ENCODE results near the gene SETDB2. TPM values are rescaled to one million over a fixed set of nuclear protein-coding genes. Genes with fewer than 3 reads are reported as not detected.

SETDB2 gene
- total RNA-seq, 6 experiments from 2014 or later = 4.4 to 7.4 (median 6.5) TPM

GRCh38 chr13:49441312-49441711, 2.8 kb upstream of the SETDB2 start:
- Mint-ChIP-seq H3K9me3 (no peaks in the 10 kb centered on the region), H3K36me3 (ENCODE audit: low read depth) (peaks cover 12% of the 10 kb centered on the region; the same call in 1 of the 2 replicates)

GRCh38 chr13:49441846-49442245, 2.2 kb upstream of the SETDB2 start:
- H3K36me3 Mint-ChIP-seq (ENCODE audit: low read depth) = peaks cover 12% of the 10 kb centered on the region; the same call in 1 of the 2 replicates
- peaks cover 7% of the 10 kb centered on the region for H3K27me3 Mint-ChIP-seq (ENCODE audit: insufficient read depth)
- H3K9me3 Mint-ChIP-seq = no peaks in the 10 kb centered on the region
- H3K4me1 Mint-ChIP-seq (ENCODE audit: low read depth) = peaks cover 60% of the 10 kb centered on the region
- TF ChIP-seq, protein P1, sequence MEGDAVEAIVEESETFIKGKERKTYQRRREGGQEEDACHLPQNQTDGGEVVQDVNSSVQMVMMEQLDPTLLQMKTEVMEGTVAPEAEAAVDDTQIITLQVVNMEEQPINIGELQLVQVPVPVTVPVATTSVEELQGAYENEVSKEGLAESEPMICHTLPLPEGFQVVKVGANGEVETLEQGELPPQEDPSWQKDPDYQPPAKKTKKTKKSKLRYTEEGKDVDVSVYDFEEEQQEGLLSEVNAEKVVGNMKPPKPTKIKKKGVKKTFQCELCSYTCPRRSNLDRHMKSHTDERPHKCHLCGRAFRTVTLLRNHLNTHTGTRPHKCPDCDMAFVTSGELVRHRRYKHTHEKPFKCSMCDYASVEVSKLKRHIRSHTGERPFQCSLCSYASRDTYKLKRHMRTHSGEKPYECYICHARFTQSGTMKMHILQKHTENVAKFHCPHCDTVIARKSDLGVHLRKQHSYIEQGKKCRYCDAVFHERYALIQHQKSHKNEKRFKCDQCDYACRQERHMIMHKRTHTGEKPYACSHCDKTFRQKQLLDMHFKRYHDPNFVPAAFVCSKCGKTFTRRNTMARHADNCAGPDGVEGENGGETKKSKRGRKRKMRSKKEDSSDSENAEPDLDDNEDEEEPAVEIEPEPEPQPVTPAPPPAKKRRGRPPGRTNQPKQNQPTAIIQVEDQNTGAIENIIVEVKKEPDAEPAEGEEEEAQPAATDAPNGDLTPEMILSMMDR (IDR thresholded peaks at IDR 0.05) = no peak
- peak; percentile 67 for DNase-seq
- H3K27ac Mint-ChIP-seq = peak overlapping the region; percentile 46; the same call in 1 of the 2 replicates
- H3K4me3 Mint-ChIP-seq = peak overlapping the region; percentile 98

More at GRCh38 chr13:49441312-49441711, 2.8 kb upstream of the SETDB2 start:
- Mint-ChIP-seq H3K4me1 (ENCODE audit: low read depth) (peaks cover 60% of the 10 kb centered on the region), H3K27me3 (ENCODE audit: insufficient read depth) (peaks cover 7% of the 10 kb centered on the region), H3K4me3 (no peak overlapping the region), H3K27ac (no peak overlapping the region)
- DNase-seq = no peak
- TF ChIP-seq, protein P1 (IDR thresholded peaks at IDR 0.05) = no peak

DNA sequence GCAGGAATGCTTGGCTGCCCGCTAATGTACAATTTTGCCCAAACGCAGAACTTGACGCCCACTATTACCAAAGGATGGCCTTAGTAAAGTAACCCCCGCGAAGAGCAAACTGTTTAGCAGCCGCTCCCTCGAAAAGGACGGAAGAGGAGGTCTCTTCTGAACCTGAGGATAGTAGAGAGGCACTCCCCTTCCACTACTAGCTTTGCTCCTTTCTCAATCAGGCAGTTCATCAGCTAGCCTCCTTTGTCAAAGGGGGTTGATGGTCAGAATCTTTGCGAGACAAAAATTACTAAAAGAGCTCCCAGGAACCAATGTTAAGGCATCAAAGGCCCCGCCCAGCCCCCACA, 744 bp upstream of the SETDB2 start:
- peaks cover 7% of the 10 kb centered on the region for H3K27me3 Mint-ChIP-seq (ENCODE audit: insufficient read depth)
- TF ChIP-seq, protein P1 (IDR thresholded peaks at IDR 0.05) = no peak
- peak overlapping the region; percentile 98 for H3K4me3 Mint-ChIP-seq
- no peak for DNase-seq
- H3K36me3 Mint-ChIP-seq (ENCODE audit: low read depth) = peaks cover 12% of the 10 kb centered on the region; the same call in 1 of the 2 replicates
- H3K4me1 Mint-ChIP-seq (ENCODE audit: low read depth) = peaks cover 74% of the 10 kb centered on the region
- peak overlapping the region; percentile 99 for H3K27ac Mint-ChIP-seq
- no peaks in the 10 kb centered on the region for H3K9me3 Mint-ChIP-seq

- TF ChIP-seq, protein P1 (IDR thresholded peaks at IDR 0.05) = no peak
- peak overlapping the region; percentile 98 for H3K4me3 Mint-ChIP-seq
- no peaks in the 10 kb centered on the region for H3K9me3 Mint-ChIP-seq
- peak overlapping the region; percentile 99 for H3K27ac Mint-ChIP-seq
- peak; percentile 51 for DNase-seq
- peaks cover 7% of the 10 kb centered on the region for H3K27me3 Mint-ChIP-seq (ENCODE audit: insufficient read depth)
- H3K4me1 Mint-ChIP-seq (ENCODE audit: low read depth) = peaks cover 85% of the 10 kb centered on the region
- peaks cover 19% of the 10 kb centered on the region; the same call in 1 of the 2 replicates for H3K36me3 Mint-ChIP-seq (ENCODE audit: low read depth)
Measured at GRCh38 chr13:49444524-49445395, 686 bp downstream of the SETDB2 start.

GRCh38 chr13:49446473-49446872, 2.4 kb downstream of the SETDB2 start:
- peak overlapping the region; percentile 46 for H3K27ac Mint-ChIP-seq
- H3K4me1 Mint-ChIP-seq (ENCODE audit: low read depth) = peaks cover 79% of the 10 kb centered on the region
- no peak for DNase-seq
- no peaks in the 10 kb centered on the region for H3K9me3 Mint-ChIP-seq
- H3K36me3 Mint-ChIP-seq (ENCODE audit: low read depth) = peaks cover 21% of the 10 kb centered on the region; the same call in 1 of the 2 replicates
- peak overlapping the region; percentile 62; the same call in 1 of the 2 replicates for H3K4me3 Mint-ChIP-seq
- H3K27me3 Mint-ChIP-seq (ENCODE audit: insufficient read depth) = peaks cover 7% of the 10 kb centered on the region
- TF ChIP-seq, protein P1 (IDR thresholded peaks at IDR 0.05) = no peak

All from HFFc6 (cell line).